Duodenal mucosa (tissue), 2 donors: ENCODE results near the gene EIF4E3.

Experiments used
- H3K27ac ChIP-seq: one replicate; pipeline ENCODE4 v1.7.0; 2013; ENCODE audit warnings: low read depth, low read length
- H3K27me3 ChIP-seq, 2 donors: one replicate each; pipeline ENCODE4 v1.7.0; 2013; ENCODE audit warnings: low read length in 2 of 2, control low read depth in 1 of 2; ENCODE audit not compliant: insufficient read depth in 2 of 2, control insufficient read depth in 1 of 2
- H3K36me3 ChIP-seq, 2 donors: one replicate each; pipeline ENCODE4 v1.7.0; 2013; ENCODE audit warnings: low read length in 2 of 2, control low read depth in 1 of 2; ENCODE audit not compliant: insufficient read depth in 2 of 2, control insufficient read depth in 1 of 2
- H3K4me1 ChIP-seq, 2 donors: one replicate each; pipeline ENCODE4 v1.7.0; 2013; ENCODE audit warnings: low read length in 2 of 2, control low read depth in 1 of 2; ENCODE audit not compliant: insufficient read depth in 2 of 2, control insufficient read depth in 1 of 2
- H3K4me3 ChIP-seq, 2 donors: one replicate each; pipeline ENCODE4 v1.7.0; 2013; ENCODE audit warnings: low read length in 2 of 2, low read depth in 1 of 2
- H3K9ac ChIP-seq, 2 donors: one replicate each; pipeline ENCODE4 v1.7.0; 2013; ENCODE audit warnings: low read length in 2 of 2, low read depth in 1 of 2
- H3K9me3 ChIP-seq, 2 donors: one replicate each; pipeline ENCODE4 v1.7.0; 2013; ENCODE audit warnings: low read length in 2 of 2, control low read depth in 1 of 2; ENCODE audit not compliant: control insufficient read depth in 1 of 2

Gene EIF4E3

DNA sequence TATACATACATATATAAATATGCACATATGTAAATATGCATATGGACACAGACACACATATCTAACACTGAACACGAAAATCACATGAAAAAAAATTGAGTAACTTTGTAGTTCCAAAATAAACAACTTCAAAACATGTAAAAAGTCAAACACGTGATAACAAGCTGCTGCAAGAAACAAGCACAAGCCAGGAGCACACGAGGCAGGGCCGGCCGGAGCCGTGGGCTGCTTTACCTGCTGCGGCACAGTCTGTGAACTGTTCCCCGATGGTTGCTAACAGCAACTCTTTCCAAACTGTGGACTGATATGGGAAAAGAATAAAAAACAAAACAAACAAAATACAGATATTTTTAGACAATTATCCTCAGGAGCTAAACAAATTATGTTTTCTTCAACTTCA lies 31.6 kb downstream of the EIF4E3 start:
- Histone ChIP-seq H3K4me3 (no peak overlapping the region), H3K4me1 (peaks cover 24 to 38% of the 10 kb centered on the region in 2 donors), H3K27me3 (no peaks in the 10 kb centered on the region), H3K36me3 (peaks cover 0 to 7% of the 10 kb centered on the region in 2 donors), H3K27ac (no peak overlapping the region), H3K9me3 (no peaks in the 10 kb centered on the region), H3K9ac (peak overlapping the region in 1 of 2 donors; percentile 11)

DNA sequence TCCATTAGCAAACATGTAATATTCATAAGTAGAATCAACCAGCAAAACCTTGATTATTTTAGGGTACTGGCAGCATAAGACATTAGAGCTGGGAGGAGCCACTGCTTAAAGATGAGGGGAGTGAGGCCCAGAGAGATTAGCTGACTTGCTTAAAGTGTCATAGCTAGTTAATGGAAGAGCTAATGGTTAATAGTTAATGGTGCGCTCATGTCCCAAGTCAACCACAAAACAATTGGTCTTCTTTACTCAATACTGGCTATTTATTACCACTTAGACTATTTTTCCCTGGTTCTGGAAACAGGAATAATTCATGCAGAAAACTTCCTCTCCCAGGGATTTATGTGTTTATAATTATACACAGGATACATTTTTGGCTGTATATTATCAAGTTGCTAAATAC lies 33.1 kb downstream of the EIF4E3 start:
- Histone ChIP-seq H3K36me3 (no peaks in the 10 kb centered on the region), H3K27ac (no peak overlapping the region), H3K9me3 (no peaks in the 10 kb centered on the region), H3K4me1 (peaks cover 28 to 52% of the 10 kb centered on the region in 2 donors), H3K4me3 (no peak overlapping the region), H3K27me3 (no peaks in the 10 kb centered on the region), H3K9ac (no peak overlapping the region)

DNA sequence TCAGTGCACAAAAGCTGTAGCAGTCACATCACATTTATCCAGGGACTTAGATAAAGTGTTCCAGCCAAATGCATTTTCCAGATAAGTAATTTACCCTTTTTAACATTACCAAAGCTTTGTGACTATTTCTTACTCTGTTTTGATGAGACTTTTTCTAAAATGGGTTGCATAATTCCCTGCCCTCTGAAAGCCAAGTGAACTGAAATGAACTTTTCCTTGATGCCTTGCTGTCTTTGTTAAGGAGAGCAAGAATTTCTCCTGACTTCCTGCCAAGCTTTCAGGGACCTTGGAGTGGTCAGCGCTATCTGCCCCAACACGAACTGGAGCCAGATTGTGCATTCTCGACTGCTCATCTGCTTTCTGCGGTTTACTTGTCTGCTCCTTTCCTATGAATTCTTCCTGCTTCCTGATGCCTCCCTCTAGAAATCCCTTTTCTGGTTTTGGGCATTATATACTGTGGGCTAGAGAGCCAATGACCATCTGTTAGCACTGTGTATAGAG lies 34.8 kb downstream of the EIF4E3 start:
- no peaks in the 10 kb centered on the region for H3K9me3 ChIP-seq
- no peak overlapping the region for H3K4me3 ChIP-seq
- peaks cover 35 to 59% of the 10 kb centered on the region in 2 donors for H3K4me1 ChIP-seq
- H3K9ac ChIP-seq: no peak overlapping the region
- H3K36me3 ChIP-seq: no peaks in the 10 kb centered on the region
- no peaks in the 10 kb centered on the region for H3K27me3 ChIP-seq
- no peak overlapping the region for H3K27ac ChIP-seq

DNA sequence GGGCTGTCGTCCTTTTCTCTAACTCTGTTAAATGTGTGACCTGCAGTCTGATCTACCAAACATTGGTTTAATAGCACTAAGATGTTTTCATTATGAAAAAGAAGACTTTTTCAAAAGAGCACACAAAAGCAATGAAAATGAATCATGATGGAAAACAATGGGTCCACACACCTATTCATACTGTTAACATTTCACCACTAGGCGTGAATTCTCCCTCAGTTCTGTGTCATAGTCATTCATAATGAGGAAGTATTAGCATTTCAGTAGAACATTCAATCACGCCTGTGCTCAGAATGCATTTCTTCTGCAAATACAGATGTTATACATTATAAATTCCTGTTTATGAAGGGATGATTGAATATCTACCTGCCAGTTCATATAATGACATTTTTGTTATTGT lies 35.9 kb downstream of the EIF4E3 start:
- Histone ChIP-seq H3K4me1 (peaks cover 36 to 56% of the 10 kb centered on the region in 2 donors), H3K27ac (no peak overlapping the region), H3K9me3 (no peaks in the 10 kb centered on the region), H3K9ac (no peak overlapping the region), H3K4me3 (no peak overlapping the region), H3K36me3 (no peaks in the 10 kb centered on the region), H3K27me3 (no peaks in the 10 kb centered on the region)

DNA sequence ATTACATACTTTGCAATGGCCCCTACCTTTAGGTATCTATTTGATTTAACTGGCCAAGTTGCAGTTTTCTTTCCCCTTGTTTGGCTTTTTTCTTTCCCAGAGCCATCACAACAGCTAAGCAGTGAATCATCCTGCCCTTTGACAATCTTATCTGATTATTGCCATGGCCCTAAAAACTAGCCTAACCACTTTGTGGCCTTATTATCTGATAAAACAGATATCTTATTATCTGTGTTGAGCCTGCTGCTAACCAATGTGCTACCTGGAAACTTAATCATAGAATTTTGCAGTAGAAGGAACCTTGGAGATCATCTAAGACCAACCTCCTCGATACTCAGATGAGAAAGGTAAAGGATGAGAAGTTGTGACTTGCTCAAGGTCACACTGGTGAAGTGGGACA lies 37.1 kb downstream of the EIF4E3 start:
- no peaks in the 10 kb centered on the region for H3K27me3 ChIP-seq
- no peaks in the 10 kb centered on the region for H3K36me3 ChIP-seq
- no peaks in the 10 kb centered on the region for H3K9me3 ChIP-seq
- no peak overlapping the region for H3K27ac ChIP-seq
- no peak overlapping the region for H3K9ac ChIP-seq
- no peak overlapping the region for H3K4me3 ChIP-seq
- peaks cover 28 to 44% of the 10 kb centered on the region in 2 donors for H3K4me1 ChIP-seq

DNA sequence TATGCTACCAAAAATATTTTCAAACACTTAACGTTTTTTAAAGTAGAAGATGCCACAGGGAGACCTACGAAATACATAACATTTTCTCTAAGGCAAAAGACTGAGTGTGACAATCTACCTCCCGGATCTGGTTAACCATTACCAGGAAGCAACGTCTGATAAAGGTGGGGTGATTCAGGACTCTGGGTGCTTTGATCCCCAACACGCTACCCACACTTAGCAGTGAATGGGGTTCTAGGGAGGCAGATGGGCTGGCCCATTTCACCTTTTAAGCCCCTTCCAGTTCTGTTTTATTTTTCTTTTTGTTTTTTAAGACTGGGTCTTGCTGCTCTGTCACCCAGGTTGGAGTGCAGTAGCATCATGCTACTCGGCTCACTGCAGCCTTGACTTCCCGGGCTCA lies 39.5 kb downstream of the EIF4E3 start:
- H3K4me3 ChIP-seq: no peak overlapping the region
- H3K36me3 ChIP-seq: no peaks in the 10 kb centered on the region
- no peaks in the 10 kb centered on the region for H3K9me3 ChIP-seq
- H3K4me1 ChIP-seq: peaks cover 25 to 44% of the 10 kb centered on the region in 2 donors
- no peaks in the 10 kb centered on the region for H3K27me3 ChIP-seq
- no peak overlapping the region for H3K27ac ChIP-seq
- no peak overlapping the region for H3K9ac ChIP-seq

DNA sequence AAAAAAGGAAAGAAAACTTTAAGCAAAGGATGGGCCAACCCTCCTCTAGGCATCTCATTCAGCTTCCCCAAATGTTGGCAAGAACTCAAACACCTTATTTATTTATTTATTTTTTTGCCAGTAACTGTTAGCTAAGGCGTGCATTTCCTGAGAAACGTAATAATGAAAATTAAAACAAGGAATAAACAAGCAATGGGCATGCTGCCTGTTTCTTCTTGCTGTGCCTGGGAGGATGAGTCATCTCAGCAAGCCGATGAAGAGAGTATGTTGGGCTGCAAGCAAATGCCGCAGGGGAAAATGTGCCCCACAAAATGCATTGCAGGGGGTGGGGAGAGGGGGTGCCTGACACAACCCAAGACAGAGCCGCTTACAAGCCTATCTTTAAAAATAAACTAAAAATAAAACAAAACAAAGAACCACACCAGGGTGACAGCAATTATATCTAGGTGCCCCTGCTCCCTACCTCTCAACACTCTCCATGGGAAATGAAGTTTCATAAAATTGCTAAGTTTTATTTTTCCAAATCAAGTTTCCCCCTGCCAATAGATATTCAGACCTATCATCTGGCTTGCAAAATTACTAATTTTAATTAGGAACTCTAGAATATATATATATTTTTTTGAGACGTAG lies 40.3 kb downstream of the EIF4E3 start:
- Histone ChIP-seq H3K27me3 (no peaks in the 10 kb centered on the region), H3K36me3 (no peaks in the 10 kb centered on the region), H3K9me3 (no peaks in the 10 kb centered on the region), H3K9ac (no peak overlapping the region), H3K4me3 (no peak overlapping the region), H3K27ac (no peak overlapping the region), H3K4me1 (peaks cover 21 to 40% of the 10 kb centered on the region in 2 donors)

DNA sequence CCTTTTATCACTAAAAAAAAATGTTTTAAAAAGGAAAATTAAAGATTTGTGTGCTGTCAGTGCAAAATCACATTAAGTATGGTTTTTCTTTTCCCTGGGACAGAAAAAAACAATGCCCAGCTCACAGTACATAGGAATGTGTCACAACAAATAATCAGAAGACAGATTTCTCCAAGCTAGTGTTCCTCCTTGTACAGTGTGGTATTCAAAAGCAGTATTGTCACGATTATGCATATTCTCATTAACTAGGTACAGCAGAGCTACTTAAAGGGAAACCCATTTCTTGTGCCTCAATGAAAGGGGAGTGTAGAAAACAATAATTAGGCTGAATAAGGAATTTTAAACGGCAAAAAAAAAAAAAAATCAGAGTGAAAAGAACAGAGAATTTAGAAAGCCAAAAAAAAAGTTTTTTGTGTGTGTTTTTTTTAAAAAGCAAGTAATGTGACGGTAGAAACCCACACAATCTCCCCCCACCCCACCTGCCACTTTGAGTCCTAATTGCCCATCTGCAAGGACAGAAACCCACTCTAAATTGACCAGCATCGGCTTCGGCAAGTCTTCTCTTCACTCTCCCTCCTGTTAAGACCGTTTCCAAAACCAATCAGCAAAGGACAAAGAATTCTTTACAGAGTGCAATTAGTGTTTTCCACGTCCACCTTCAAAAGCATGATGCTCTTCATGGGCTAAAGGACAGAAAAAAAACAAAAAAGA lies 41.0 kb downstream of the EIF4E3 start:
- no peak overlapping the region for H3K9ac ChIP-seq
- no peaks in the 10 kb centered on the region for H3K9me3 ChIP-seq
- H3K36me3 ChIP-seq: no peaks in the 10 kb centered on the region
- H3K4me1 ChIP-seq: peaks cover 21 to 40% of the 10 kb centered on the region in 2 donors
- no peak overlapping the region for H3K27ac ChIP-seq
- H3K4me3 ChIP-seq: no peak overlapping the region
- H3K27me3 ChIP-seq: no peaks in the 10 kb centered on the region

DNA sequence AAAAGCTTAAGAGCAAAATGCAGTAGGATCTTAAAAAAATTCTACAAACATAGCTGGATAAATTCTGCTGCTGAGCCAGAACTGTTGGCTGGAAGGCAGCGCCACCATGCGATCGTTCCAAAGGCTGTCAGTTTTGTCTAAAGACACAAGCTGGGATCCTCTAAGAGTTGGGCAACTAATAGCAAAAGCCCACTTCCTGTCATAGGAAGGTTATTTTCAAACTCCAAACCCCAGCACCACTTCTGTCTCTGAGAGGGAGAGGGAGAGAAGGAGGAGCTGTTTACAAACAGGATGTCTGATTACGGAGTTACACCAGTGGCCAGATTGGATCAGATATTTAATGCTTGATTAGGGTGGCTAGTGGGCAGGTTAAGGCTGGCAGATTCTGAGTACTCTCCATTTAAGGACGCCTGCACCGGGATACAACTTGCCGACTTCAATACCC lies 44.0 kb downstream of the EIF4E3 start:
- no peak overlapping the region for H3K4me3 ChIP-seq
- peaks cover 10 to 19% of the 10 kb centered on the region in 2 donors for H3K4me1 ChIP-seq
- no peaks in the 10 kb centered on the region for H3K36me3 ChIP-seq
- no peaks in the 10 kb centered on the region for H3K27me3 ChIP-seq
- H3K27ac ChIP-seq: no peak overlapping the region
- H3K9ac ChIP-seq: no peak overlapping the region
- no peaks in the 10 kb centered on the region for H3K9me3 ChIP-seq

DNA sequence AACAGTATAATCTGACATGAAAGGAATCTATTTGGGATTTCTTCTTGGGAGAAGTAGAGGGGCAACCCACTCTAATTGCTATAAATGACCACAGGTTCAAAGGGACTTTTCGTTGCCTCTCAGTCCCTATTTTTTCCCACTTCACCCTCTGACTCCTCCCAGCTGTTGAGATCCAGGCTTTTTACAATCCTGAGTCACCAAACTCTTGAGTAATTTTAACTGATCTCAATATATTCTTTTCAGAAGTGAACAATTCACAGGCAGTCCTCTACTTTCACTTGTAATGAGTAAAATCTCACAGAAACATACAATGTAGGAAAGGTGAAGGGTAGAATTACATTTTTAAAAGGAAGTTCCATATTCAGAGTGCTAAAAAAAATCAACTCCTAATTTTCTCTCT lies 44.6 kb downstream of the EIF4E3 start:
- Histone ChIP-seq H3K9me3 (no peaks in the 10 kb centered on the region), H3K4me3 (no peak overlapping the region), H3K36me3 (no peaks in the 10 kb centered on the region), H3K9ac (no peak overlapping the region), H3K27me3 (no peaks in the 10 kb centered on the region), H3K4me1 (peaks cover 7 to 13% of the 10 kb centered on the region in 2 donors), H3K27ac (no peak overlapping the region)
